ENCODE measurements around the gene ZNF25.

DNA sequence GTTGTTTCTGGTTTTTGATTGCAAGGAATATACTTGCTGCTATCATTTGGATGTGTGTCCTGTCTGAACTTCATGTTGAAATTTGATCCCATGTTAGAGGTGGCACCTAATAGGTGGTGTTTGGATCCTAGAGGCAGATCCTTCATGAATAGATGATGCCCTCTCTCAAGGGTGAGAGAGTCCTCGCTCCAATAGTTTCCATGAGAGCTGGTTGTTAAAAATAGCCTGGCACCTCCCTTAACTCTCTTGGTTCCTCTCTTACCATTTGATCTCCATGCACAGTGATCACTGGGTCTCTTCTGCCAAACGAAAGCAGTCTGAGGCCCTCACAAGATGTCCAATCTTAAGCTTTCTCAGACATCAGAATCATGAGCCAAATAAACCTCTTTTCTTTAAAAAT lies 70.1 kb downstream of the ZNF25 start:
- no peak for TF ChIP-seq POLR2A (IDR thresholded peaks at IDR 0.05)
- TF ChIP-seq, protein P1, sequence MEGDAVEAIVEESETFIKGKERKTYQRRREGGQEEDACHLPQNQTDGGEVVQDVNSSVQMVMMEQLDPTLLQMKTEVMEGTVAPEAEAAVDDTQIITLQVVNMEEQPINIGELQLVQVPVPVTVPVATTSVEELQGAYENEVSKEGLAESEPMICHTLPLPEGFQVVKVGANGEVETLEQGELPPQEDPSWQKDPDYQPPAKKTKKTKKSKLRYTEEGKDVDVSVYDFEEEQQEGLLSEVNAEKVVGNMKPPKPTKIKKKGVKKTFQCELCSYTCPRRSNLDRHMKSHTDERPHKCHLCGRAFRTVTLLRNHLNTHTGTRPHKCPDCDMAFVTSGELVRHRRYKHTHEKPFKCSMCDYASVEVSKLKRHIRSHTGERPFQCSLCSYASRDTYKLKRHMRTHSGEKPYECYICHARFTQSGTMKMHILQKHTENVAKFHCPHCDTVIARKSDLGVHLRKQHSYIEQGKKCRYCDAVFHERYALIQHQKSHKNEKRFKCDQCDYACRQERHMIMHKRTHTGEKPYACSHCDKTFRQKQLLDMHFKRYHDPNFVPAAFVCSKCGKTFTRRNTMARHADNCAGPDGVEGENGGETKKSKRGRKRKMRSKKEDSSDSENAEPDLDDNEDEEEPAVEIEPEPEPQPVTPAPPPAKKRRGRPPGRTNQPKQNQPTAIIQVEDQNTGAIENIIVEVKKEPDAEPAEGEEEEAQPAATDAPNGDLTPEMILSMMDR (IDR thresholded peaks at IDR 0.05) = no peak

Data from body of pancreas (tissue), 4 donors.